ENCODE data around the gene ADGRG6. TPM values are rescaled to one million over a fixed set of nuclear protein-coding genes. Genes with fewer than 3 reads are reported as not detected.

ADGRG6 gene
- total RNA-seq, 4 donors from 2014 or later, result 1.5 to 6.0 (median 3.2) TPM

GRCh38 chr6:142374091-142374770 is 72.4 kb downstream of the ADGRG6 start:
- no peaks in the 10 kb centered on the region for H3K9me3 ChIP-seq
- H3K27ac ChIP-seq, result no peak overlapping the region
- H3K36me3 ChIP-seq, result no peaks in the 10 kb centered on the region
- DNase-seq (no peak), ATAC-seq (no peak)
- TF ChIP-seq CTCF (IDR thresholded peaks at IDR 0.05 in 4 of 5, conservative IDR thresholded peaks at IDR 0.05 in 1 of 5) (no peak), POLR2A (IDR thresholded peaks at IDR 0.05) (no peak)
- in situ Hi-C loops (cut with MboI; ENCODE audit: low sequenced_read_pairs in 4 of 4) (no loop called here), intact Hi-C loops (cut with DNase I; ENCODE audit: low total_unique reads) (no loop called here)
- no peaks in the 10 kb centered on the region for H3K27me3 ChIP-seq
- H3K4me1 ChIP-seq, result no peaks in the 10 kb centered on the region
- no peak overlapping the region for H3K4me3 ChIP-seq

- Histone ChIP-seq H3K27ac (no peak overlapping the region), H3K36me3 (no peaks in the 10 kb centered on the region), H3K4me1 (no peaks in the 10 kb centered on the region), H3K4me3 (no peak overlapping the region), H3K27me3 (no peaks in the 10 kb centered on the region), H3K9me3 (no peaks in the 10 kb centered on the region)
- ATAC-seq, result no peak
- no peak for DNase-seq
- TF ChIP-seq POLR2A (IDR thresholded peaks at IDR 0.05) (no peak), CTCF (IDR thresholded peaks at IDR 0.05 in 4 of 5, conservative IDR thresholded peaks at IDR 0.05 in 1 of 5) (no peak)
- in situ Hi-C loops (cut with MboI; ENCODE audit: low sequenced_read_pairs in 4 of 4) (loop anchor here in 3 of 4 donors (25.0 kb wide), 2 partner anchors 213 to 238 kb away; partner anchors contain the start of genes GJE1 (in 2 of the 3), NMBR (in 2 of the 3) and VTA1 (in 2 of the 3)), intact Hi-C loops (cut with DNase I; ENCODE audit: low total_unique reads) (no loop called here)
These were observed 73.3 kb downstream of the ADGRG6 start for GRCh38 chr6:142374965-142375733.

GRCh38 chr6:142376115-142376514 is 74.3 kb downstream of the ADGRG6 start:
- no peak for TF ChIP-seq CTCF (IDR thresholded peaks at IDR 0.05 in 4 of 5, conservative IDR thresholded peaks at IDR 0.05 in 1 of 5)
- TF ChIP-seq POLR2A (IDR thresholded peaks at IDR 0.05), result no peak
- ATAC-seq (no peak), DNase-seq (no peak)
- Histone ChIP-seq H3K9me3 (no peaks in the 10 kb centered on the region), H3K27me3 (no peaks in the 10 kb centered on the region), H3K4me3 (no peak overlapping the region), H3K27ac (no peak overlapping the region), H3K36me3 (no peaks in the 10 kb centered on the region), H3K4me1 (no peaks in the 10 kb centered on the region)
- in situ Hi-C loops (cut with MboI; ENCODE audit: low sequenced_read_pairs in 4 of 4) (loop anchor here in 3 of 4 donors (25.0 kb wide), 2 partner anchors 214 to 239 kb away; partner anchors contain the start of genes GJE1 (in 2 of the 3), NMBR (in 2 of the 3) and VTA1 (in 2 of the 3)), intact Hi-C loops (cut with DNase I; ENCODE audit: low total_unique reads) (no loop called here)

- in situ Hi-C loops (cut with MboI; ENCODE audit: low sequenced_read_pairs in 4 of 4) (loop anchor here in 3 of 4 donors (25.0 kb wide), 2 partner anchors 215 to 240 kb away; partner anchors contain the start of genes GJE1 (in 2 of the 3), NMBR (in 2 of the 3) and VTA1 (in 2 of the 3)), intact Hi-C loops (cut with DNase I; ENCODE audit: low total_unique reads) (no loop called here)
- ATAC-seq, result no peak
- H3K4me1 ChIP-seq, result no peaks in the 10 kb centered on the region
- H3K27me3 ChIP-seq, result no peaks in the 10 kb centered on the region
- no peak for DNase-seq
- H3K9me3 ChIP-seq, result no peaks in the 10 kb centered on the region
- TF ChIP-seq POLR2A (IDR thresholded peaks at IDR 0.05) (no peak), CTCF (IDR thresholded peaks at IDR 0.05 in 4 of 5, conservative IDR thresholded peaks at IDR 0.05 in 1 of 5) (no peak)
- H3K27ac ChIP-seq, result no peak overlapping the region
- no peaks in the 10 kb centered on the region for H3K36me3 ChIP-seq
- H3K4me3 ChIP-seq, result no peak overlapping the region
These were observed 75.1 kb downstream of the ADGRG6 start for GRCh38 chr6:142376800-142377496.
